Tracheal epithelial cell (primary cell): ENCODE data around the gene GRXCR1. TPM values are rescaled to one million over a fixed set of nuclear protein-coding genes. Genes with fewer than 3 reads are reported as not detected.

Experiments
- total RNA-seq: library from RNA; depleted of rRNA; stranded (reverse); fragments of >200 nt; gene quantifications from 2 replicates; pipeline ENCODE4 v1.2.1, GENCODE V29; 2014

Gene GRXCR1
- total RNA-seq = not detected in 2 replicates

DNA sequence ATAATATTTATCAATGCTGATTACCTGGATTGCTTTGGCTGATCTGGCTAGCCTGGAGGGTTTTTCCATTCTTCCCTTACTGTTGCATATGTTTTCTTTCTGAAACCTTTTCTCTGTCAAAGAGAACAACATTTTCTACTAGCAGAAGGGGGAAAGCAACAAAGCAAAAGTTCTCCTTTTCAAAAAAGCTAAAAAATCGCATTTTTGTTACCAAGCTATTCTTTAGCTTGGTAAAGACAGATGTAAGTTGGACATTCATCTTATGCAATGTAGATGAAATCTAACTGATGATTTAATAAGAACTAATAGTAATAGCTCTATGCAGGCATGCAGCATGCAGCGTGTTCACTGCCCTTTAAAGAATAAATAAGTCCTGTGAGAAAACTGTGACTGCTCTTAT is at the start of gene GRXCR1:
TSS of gene GRXCR1 (plus strand) at position 301 of the 400 bp plus-strand sequence. CDS start 554 bp downstream, outside the sequence.

Other genes starting within 250 kb of the GRXCR1 start
- gene ATP8A1, start 235.6 kb upstream of the GRXCR1 start, total RNA-seq = 0.43 and 1.2 TPM in 2 replicates